GM19438 (cell line): ENCODE data around the gene SCAPER.
"Not testable (repeated sequence)": the region's sequence is repeated elsewhere in the genome, so short reads cannot be mapped to it uniquely, and the experiment has no call there.

Experiments
- ATAC-seq: cut with Tn5 transposase; IDR thresholded peaks from one replicate; pipeline ENCODE4 v1.9.1; 2021; ENCODE audit warnings: low read depth; ENCODE audit not compliant: unreplicated experiment

Gene SCAPER

GRCh38 chr15:76912430-76912829 lies 7.3 kb upstream of the SCAPER start:
- no peak for ATAC-seq

GRCh38 chr15:76905855-76906254 lies 715 bp upstream of the SCAPER start:
- no peak for ATAC-seq

GRCh38 chr15:76904461-76905012 lies 603 bp downstream of the SCAPER start:
- peak; percentile 19 for ATAC-seq

- ATAC-seq, result no peak
Measured at GRCh38 chr15:76903251-76903681, 1.9 kb downstream of the SCAPER start.

GRCh38 chr15:76901965-76902364 lies 3.2 kb downstream of the SCAPER start:
- ATAC-seq, result no peak

- ATAC-seq, result not testable (repeated sequence)
Measured at GRCh38 chr15:76899931-76900310, 5.2 kb downstream of the SCAPER start.

GRCh38 chr15:76899176-76899930 lies 5.8 kb downstream of the SCAPER start:
- not testable (repeated sequence) for ATAC-seq

- no peak for ATAC-seq
Measured at GRCh38 chr15:76898102-76898501, 7.0 kb downstream of the SCAPER start.

GRCh38 chr15:76894174-76894573 lies 11.0 kb downstream of the SCAPER start:
- no peak for ATAC-seq

- not testable (repeated sequence) for ATAC-seq
Measured at GRCh38 chr15:76892836-76893235, 12.3 kb downstream of the SCAPER start.

GRCh38 chr15:76887280-76888141 lies 17.6 kb downstream of the SCAPER start:
- not testable (repeated sequence) for ATAC-seq

GRCh38 chr15:76885212-76885611 lies 19.9 kb downstream of the SCAPER start:
- no peak for ATAC-seq

- no peak for ATAC-seq
Measured at GRCh38 chr15:76875911-76876310, 29.2 kb downstream of the SCAPER start.

GRCh38 chr15:76873066-76873465 lies 32.1 kb downstream of the SCAPER start:
- ATAC-seq, result not testable (repeated sequence)

- no peak for ATAC-seq
Measured at GRCh38 chr15:76871930-76872329, 33.2 kb downstream of the SCAPER start.

GRCh38 chr15:76868740-76869139 lies 36.4 kb downstream of the SCAPER start:
- no peak for ATAC-seq

GRCh38 chr15:76866716-76867321 lies 38.3 kb downstream of the SCAPER start:
- ATAC-seq, result no peak

GRCh38 chr15:76866008-76866407 lies 39.1 kb downstream of the SCAPER start:
- ATAC-seq, result no peak

GRCh38 chr15:76865548-76865991 lies 39.6 kb downstream of the SCAPER start:
- ATAC-seq, result no peak

- ATAC-seq, result no peak
Measured at GRCh38 chr15:76864586-76864985, 40.6 kb downstream of the SCAPER start.

GRCh38 chr15:76863693-76864092 lies 41.4 kb downstream of the SCAPER start:
- no peak for ATAC-seq
